Amniotic epithelial cell (primary cell): ENCODE data around the gene NKX1-2.

Experiments used
- DNase-seq: peaks from one replicate; pipeline ENCODE4 v3.0.0-alpha.2; 2010; ENCODE audit warnings: low read depth

The NKX1-2 gene

GRCh38 chr10:124450012-124450782 lies at the start of gene NKX1-2:
TSS of gene NKX1-2 (minus strand) at chr10:124450035. CDS start at chr10:124449943, 92 bp downstream.
- no peak for DNase-seq

GRCh38 chr10:124498056-124498455 lies 48.2 kb upstream of the NKX1-2 start:
- no peak for DNase-seq

- DNase-seq: no peak
These were observed 47.5 kb upstream of the NKX1-2 start for GRCh38 chr10:124497196-124497881.

- no peak for DNase-seq
These were observed 46.8 kb upstream of the NKX1-2 start for GRCh38 chr10:124496620-124497019.

- no peak for DNase-seq
These were observed 46.3 kb upstream of the NKX1-2 start for GRCh38 chr10:124496150-124496549.

- DNase-seq: no peak
These were observed 45.9 kb upstream of the NKX1-2 start for GRCh38 chr10:124495725-124496124.

- DNase-seq: no peak
These were observed 45.3 kb upstream of the NKX1-2 start for GRCh38 chr10:124495162-124495561.

GRCh38 chr10:124494046-124494807 lies 44.4 kb upstream of the NKX1-2 start:
- no peak for DNase-seq

GRCh38 chr10:124493214-124493882 lies 43.5 kb upstream of the NKX1-2 start:
- DNase-seq: no peak

- DNase-seq: no peak
These were observed 42.4 kb upstream of the NKX1-2 start for GRCh38 chr10:124492266-124492665.

- DNase-seq: no peak
These were observed 41.3 kb upstream of the NKX1-2 start for GRCh38 chr10:124491105-124491504.

- no peak for DNase-seq
These were observed 36.8 kb upstream of the NKX1-2 start for GRCh38 chr10:124486635-124487034.

- DNase-seq: no peak
These were observed 34.8 kb upstream of the NKX1-2 start for GRCh38 chr10:124484661-124485060.

- no peak for DNase-seq
These were observed 34.2 kb upstream of the NKX1-2 start for GRCh38 chr10:124484031-124484430.

GRCh38 chr10:124482876-124483275 lies 33.0 kb upstream of the NKX1-2 start:
- DNase-seq: no peak

GRCh38 chr10:124482236-124482800 lies 32.5 kb upstream of the NKX1-2 start:
- no peak for DNase-seq

- no peak for DNase-seq
These were observed 31.9 kb upstream of the NKX1-2 start for GRCh38 chr10:124481717-124482116.

- peak; percentile 9 for DNase-seq
These were observed 31.0 kb upstream of the NKX1-2 start for GRCh38 chr10:124480860-124481259.

- DNase-seq: no peak
These were observed 28.7 kb upstream of the NKX1-2 start for GRCh38 chr10:124478515-124478914.

GRCh38 chr10:124477614-124478363 lies 28.0 kb upstream of the NKX1-2 start:
- no peak for DNase-seq
